ENCODE measurements around the gene ENDOD1. TPM values are rescaled to one million over a fixed set of nuclear protein-coding genes. Genes with fewer than 3 reads are reported as not detected.

ENDOD1 gene
- total RNA-seq, 2 donors from 2014 or later: 68.1 to 71.8 TPM

- no peak overlapping the region for H3K27ac ChIP-seq
- H3K36me3 ChIP-seq: no peaks in the 10 kb centered on the region
- no peaks in the 10 kb centered on the region for H3K4me1 ChIP-seq
- H3K9ac ChIP-seq (ENCODE audit: low read depth in 2 of 2, low read length in 2 of 2): no peak overlapping the region
- DNase-seq: no peak
- H3K4me3 ChIP-seq: no peak overlapping the region
- intact Hi-C loops (cut with DNase I): no loop called here
- H3K27me3 ChIP-seq: no peaks in the 10 kb centered on the region
- H3K9me3 ChIP-seq: no peaks in the 10 kb centered on the region
- TF ChIP-seq, protein P1, sequence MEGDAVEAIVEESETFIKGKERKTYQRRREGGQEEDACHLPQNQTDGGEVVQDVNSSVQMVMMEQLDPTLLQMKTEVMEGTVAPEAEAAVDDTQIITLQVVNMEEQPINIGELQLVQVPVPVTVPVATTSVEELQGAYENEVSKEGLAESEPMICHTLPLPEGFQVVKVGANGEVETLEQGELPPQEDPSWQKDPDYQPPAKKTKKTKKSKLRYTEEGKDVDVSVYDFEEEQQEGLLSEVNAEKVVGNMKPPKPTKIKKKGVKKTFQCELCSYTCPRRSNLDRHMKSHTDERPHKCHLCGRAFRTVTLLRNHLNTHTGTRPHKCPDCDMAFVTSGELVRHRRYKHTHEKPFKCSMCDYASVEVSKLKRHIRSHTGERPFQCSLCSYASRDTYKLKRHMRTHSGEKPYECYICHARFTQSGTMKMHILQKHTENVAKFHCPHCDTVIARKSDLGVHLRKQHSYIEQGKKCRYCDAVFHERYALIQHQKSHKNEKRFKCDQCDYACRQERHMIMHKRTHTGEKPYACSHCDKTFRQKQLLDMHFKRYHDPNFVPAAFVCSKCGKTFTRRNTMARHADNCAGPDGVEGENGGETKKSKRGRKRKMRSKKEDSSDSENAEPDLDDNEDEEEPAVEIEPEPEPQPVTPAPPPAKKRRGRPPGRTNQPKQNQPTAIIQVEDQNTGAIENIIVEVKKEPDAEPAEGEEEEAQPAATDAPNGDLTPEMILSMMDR (IDR thresholded peaks at IDR 0.05): no peak
Observed at GRCh38 chr11:95163106-95163505, 73.5 kb downstream of the ENDOD1 start.

DNA sequence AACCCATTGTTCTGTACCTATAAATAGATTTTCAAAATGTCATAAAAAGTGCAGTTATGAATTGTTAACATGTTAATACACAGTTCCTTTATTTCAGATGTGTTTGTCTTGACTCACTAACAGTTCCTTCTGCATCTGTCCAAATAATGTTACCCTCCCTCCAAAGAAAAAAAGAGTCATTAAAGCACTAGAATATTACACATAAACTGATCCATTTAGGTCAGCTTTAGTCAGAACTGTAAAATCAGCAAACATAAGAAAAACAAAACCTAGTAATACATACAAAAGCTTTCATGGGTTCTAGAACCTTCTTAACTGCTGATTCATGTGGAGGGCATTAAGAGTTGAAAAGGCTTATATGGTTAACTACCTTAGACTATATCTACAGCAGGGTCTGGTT, 76.0 kb downstream of the ENDOD1 start:
- Histone ChIP-seq H3K9ac (ENCODE audit: low read depth in 2 of 2, low read length in 2 of 2) (no peak overlapping the region), H3K4me1 (no peaks in the 10 kb centered on the region), H3K4me3 (no peak overlapping the region), H3K36me3 (no peaks in the 10 kb centered on the region), H3K27ac (no peak overlapping the region), H3K9me3 (no peaks in the 10 kb centered on the region), H3K27me3 (no peaks in the 10 kb centered on the region)
- DNase-seq: no peak
- intact Hi-C loops (cut with DNase I): no loop called here
- TF ChIP-seq, protein P1 (IDR thresholded peaks at IDR 0.05): no peak

GRCh38 chr11:95166781-95167180, 77.1 kb downstream of the ENDOD1 start:
- Histone ChIP-seq H3K9me3 (no peaks in the 10 kb centered on the region), H3K36me3 (peaks cover 2% of the 10 kb centered on the region), H3K4me3 (no peak overlapping the region), H3K9ac (ENCODE audit: low read depth in 2 of 2, low read length in 2 of 2) (no peak overlapping the region), H3K27me3 (no peaks in the 10 kb centered on the region), H3K4me1 (no peaks in the 10 kb centered on the region), H3K27ac (no peak overlapping the region)
- no peak for DNase-seq
- intact Hi-C loops (cut with DNase I): no loop called here
- TF ChIP-seq, protein P1 (IDR thresholded peaks at IDR 0.05): no peak

- Histone ChIP-seq H3K27ac (no peak overlapping the region), H3K36me3 (peaks cover 10% of the 10 kb centered on the region), H3K27me3 (no peaks in the 10 kb centered on the region), H3K4me1 (no peaks in the 10 kb centered on the region), H3K9ac (ENCODE audit: low read depth in 2 of 2, low read length in 2 of 2) (no peak overlapping the region), H3K9me3 (no peaks in the 10 kb centered on the region), H3K4me3 (no peak overlapping the region)
- TF ChIP-seq, protein P1 (IDR thresholded peaks at IDR 0.05): no peak
- DNase-seq: no peak
- intact Hi-C loops (cut with DNase I): no loop called here
Observed at GRCh38 chr11:95170294-95170693, 80.6 kb downstream of the ENDOD1 start.

DNA sequence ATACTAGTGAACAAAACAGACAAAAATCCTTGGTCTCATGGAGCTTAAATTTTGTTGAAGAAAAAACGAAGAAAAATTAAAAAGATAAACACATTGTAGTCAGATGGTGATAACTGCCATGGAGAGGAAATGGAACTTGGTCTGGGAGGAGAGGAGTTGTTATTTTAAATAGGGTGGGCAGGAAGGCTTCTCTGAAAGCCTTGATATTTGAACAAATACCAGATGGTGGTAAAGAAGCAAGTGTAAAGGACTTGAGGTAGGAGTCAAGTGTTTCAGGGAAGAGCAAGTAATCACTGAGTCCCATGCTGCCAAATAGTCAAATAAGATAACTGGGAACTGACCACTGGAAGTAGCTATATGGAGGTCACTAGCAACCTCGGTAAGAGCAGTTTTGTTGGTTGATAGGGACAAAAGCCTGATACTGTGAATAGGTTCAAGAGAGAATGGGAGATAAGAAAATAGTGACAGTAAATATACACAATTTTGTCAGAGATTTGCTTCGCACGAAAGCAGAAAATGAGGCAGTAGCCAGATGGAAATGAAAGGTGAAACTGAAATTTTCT, 86.3 kb downstream of the ENDOD1 start:
- DNase-seq: no peak
- H3K9me3 ChIP-seq: no peaks in the 10 kb centered on the region
- peaks cover 10% of the 10 kb centered on the region for H3K36me3 ChIP-seq
- intact Hi-C loops (cut with DNase I): no loop called here
- TF ChIP-seq, protein P1 (IDR thresholded peaks at IDR 0.05): no peak
- no peak overlapping the region for H3K27ac ChIP-seq
- H3K4me3 ChIP-seq: no peak overlapping the region
- H3K27me3 ChIP-seq: no peaks in the 10 kb centered on the region
- H3K4me1 ChIP-seq: no peaks in the 10 kb centered on the region
- H3K9ac ChIP-seq (ENCODE audit: low read depth in 2 of 2, low read length in 2 of 2): no peak overlapping the region

Other genes starting within 250 kb of the ENDOD1 start
- 10 to 100 TPM; 40.4 to 47.5 TPM for gene CWC15, start 116.3 kb upstream of the ENDOD1 start, total RNA-seq
- gene KDM4D, start 116.1 kb upstream of the ENDOD1 start, total RNA-seq: under 1 TPM in 1 of 2 donors, not detected in 1; 0.20 TPM
- gene KDM4E, start 64.6 kb upstream of the ENDOD1 start, total RNA-seq: not detected
- gene KDM4F, start 40.4 kb upstream of the ENDOD1 start, total RNA-seq: not detected
- 10 to 100 TPM; 39.4 to 43.4 TPM for gene SRSF8, start 22.9 kb upstream of the ENDOD1 start, total RNA-seq
- 10 to 100 TPM; 14.7 to 21.2 TPM for gene SESN3, start 141.4 kb downstream of the ENDOD1 start, total RNA-seq

Measured in colonic mucosa (tissue), 4 donors.